ENCODE results near the gene MED25. TPM values are rescaled to one million over a fixed set of nuclear protein-coding genes. Genes with fewer than 3 reads are reported as not detected.

The MED25 gene
- total and polyA plus RNA-seq, 2 experiments from 2014 or later = 45.6 to 58.6 TPM

DNA sequence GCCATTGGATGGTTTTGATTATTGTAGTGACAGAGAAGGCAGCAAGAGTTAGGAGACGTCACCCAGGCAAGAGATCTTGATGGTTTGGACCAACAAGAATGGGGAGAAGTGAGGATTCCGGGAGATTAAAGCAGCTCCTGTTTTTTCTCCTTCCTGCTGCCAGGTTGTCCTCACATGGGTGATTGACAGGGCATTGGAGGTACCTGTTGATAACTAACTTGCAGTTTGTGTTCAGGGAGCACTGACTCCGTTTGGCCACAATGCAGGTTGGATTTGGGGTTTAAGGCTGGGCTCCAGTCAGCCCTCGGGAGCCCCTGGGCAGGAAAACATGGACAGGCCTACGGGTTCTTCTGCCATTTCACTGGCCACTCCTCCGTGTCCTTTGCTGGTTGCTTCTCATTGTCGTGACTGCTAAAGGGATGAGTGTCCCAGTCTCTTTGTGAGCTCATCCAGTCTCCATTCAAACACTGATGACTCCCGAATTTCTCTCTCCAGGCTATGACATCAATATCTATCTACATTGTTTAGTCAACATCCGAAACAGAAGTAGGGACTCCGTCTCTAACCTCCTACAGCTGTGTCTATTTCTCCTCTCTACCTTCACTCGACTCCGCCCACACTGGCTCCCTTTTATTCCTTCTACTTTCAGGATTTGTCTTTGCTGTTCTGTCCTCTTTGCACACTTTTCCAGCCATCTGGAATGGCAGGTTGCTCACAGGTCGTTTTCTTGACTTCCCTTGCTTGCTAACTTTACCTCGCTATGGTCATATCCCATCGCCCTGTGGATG lies 31.5 kb downstream of the MED25 start:
- peak overlapping the region; percentile 88 for H3K4me3 ChIP-seq
- no peaks in the 10 kb centered on the region for H3K27me3 ChIP-seq (ENCODE audit: insufficient read depth)
- no peak overlapping the region for H3K27ac Mint-ChIP-seq
- no peak for TF ChIP-seq CTCF (conservative IDR thresholded peaks at IDR 0.05; ENCODE audit: low read depth in 2 of 2)
- TF ChIP-seq ZNF114 (CRISPR knock-in tag; IDR thresholded peaks at IDR 0.05) = no peak
- TF ChIP-seq, protein P1, sequence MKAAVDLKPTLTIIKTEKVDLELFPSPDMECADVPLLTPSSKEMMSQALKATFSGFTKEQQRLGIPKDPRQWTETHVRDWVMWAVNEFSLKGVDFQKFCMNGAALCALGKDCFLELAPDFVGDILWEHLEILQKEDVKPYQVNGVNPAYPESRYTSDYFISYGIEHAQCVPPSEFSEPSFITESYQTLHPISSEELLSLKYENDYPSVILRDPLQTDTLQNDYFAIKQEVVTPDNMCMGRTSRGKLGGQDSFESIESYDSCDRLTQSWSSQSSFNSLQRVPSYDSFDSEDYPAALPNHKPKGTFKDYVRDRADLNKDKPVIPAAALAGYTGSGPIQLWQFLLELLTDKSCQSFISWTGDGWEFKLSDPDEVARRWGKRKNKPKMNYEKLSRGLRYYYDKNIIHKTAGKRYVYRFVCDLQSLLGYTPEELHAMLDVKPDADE (IDR thresholded peaks at IDR 0.05) = no peak
- TF ChIP-seq STAT1 (IDR thresholded peaks at IDR 0.05; ENCODE audit: unreplicated experiment) = no peak
- no peak for TF ChIP-seq EZH2 (IDR thresholded peaks at IDR 0.05; ENCODE audit: low read depth, unreplicated experiment)
- TF ChIP-seq JUNB (IDR thresholded peaks at IDR 0.05; ENCODE audit: unreplicated experiment) = no peak
- TF ChIP-seq, protein P2, sequence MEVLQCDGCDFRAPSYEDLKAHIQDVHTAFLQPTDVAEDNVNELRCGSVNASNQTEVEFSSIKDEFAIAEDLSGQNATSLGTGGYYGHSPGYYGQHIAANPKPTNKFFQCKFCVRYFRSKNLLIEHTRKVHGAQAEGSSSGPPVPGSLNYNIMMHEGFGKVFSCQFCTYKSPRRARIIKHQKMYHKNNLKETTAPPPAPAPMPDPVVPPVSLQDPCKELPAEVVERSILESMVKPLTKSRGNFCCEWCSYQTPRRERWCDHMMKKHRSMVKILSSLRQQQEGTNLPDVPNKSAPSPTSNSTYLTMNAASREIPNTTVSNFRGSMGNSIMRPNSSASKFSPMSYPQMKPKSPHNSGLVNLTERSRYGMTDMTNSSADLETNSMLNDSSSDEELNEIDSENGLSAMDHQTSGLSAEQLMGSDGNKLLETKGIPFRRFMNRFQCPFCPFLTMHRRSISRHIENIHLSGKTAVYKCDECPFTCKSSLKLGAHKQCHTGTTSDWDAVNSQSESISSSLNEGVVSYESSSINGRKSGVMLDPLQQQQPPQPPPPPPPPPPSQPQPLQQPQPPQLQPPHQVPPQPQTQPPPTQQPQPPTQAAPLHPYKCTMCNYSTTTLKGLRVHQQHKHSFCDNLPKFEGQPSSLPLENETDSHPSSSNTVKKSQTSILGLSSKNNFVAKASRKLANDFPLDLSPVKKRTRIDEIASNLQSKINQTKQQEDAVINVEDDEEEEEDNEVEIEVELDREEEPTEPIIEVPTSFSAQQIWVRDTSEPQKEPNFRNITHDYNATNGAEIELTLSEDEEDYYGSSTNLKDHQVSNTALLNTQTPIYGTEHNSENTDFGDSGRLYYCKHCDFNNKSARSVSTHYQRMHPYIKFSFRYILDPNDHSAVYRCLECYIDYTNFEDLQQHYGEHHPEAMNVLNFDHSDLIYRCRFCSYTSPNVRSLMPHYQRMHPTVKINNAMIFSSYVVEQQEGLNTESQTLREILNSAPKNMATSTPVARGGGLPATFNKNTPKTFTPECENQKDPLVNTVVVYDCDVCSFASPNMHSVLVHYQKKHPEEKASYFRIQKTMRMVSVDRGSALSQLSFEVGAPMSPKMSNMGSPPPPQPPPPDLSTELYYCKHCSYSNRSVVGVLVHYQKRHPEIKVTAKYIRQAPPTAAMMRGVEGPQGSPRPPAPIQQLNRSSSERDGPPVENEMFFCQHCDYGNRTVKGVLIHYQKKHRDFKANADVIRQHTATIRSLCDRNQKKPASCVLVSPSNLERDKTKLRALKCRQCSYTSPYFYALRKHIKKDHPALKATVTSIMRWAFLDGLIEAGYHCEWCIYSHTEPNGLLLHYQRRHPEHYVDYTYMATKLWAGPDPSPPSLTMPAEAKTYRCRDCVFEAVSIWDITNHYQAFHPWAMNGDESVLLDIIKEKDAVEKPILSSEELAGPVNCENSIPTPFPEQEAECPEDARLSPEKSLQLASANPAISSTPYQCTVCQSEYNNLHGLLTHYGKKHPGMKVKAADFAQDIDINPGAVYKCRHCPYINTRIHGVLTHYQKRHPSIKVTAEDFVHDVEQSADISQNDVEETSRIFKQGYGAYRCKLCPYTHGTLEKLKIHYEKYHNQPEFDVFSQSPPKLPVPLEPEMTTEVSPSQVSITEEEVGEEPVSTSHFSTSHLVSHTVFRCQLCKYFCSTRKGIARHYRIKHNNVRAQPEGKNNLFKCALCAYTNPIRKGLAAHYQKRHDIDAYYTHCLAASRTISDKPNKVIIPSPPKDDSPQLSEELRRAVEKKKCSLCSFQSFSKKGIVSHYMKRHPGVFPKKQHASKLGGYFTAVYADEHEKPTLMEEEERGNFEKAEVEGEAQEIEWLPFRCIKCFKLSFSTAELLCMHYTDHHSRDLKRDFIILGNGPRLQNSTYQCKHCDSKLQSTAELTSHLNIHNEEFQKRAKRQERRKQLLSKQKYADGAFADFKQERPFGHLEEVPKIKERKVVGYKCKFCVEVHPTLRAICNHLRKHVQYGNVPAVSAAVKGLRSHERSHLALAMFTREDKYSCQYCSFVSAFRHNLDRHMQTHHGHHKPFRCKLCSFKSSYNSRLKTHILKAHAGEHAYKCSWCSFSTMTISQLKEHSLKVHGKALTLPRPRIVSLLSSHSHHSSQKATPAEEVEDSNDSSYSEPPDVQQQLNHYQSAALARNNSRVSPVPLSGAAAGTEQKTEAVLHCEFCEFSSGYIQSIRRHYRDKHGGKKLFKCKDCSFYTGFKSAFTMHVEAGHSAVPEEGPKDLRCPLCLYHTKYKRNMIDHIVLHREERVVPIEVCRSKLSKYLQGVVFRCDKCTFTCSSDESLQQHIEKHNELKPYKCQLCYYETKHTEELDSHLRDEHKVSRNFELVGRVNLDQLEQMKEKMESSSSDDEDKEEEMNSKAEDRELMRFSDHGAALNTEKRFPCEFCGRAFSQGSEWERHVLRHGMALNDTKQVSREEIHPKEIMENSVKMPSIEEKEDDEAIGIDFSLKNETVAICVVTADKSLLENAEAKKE (CRISPR knock-in tag; IDR thresholded peaks at IDR 0.05) = no peak
- TF ChIP-seq, protein P3, sequence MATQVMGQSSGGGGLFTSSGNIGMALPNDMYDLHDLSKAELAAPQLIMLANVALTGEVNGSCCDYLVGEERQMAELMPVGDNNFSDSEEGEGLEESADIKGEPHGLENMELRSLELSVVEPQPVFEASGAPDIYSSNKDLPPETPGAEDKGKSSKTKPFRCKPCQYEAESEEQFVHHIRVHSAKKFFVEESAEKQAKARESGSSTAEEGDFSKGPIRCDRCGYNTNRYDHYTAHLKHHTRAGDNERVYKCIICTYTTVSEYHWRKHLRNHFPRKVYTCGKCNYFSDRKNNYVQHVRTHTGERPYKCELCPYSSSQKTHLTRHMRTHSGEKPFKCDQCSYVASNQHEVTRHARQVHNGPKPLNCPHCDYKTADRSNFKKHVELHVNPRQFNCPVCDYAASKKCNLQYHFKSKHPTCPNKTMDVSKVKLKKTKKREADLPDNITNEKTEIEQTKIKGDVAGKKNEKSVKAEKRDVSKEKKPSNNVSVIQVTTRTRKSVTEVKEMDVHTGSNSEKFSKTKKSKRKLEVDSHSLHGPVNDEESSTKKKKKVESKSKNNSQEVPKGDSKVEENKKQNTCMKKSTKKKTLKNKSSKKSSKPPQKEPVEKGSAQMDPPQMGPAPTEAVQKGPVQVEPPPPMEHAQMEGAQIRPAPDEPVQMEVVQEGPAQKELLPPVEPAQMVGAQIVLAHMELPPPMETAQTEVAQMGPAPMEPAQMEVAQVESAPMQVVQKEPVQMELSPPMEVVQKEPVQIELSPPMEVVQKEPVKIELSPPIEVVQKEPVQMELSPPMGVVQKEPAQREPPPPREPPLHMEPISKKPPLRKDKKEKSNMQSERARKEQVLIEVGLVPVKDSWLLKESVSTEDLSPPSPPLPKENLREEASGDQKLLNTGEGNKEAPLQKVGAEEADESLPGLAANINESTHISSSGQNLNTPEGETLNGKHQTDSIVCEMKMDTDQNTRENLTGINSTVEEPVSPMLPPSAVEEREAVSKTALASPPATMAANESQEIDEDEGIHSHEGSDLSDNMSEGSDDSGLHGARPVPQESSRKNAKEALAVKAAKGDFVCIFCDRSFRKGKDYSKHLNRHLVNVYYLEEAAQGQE (IDR thresholded peaks at IDR 0.05; ENCODE audit: unreplicated experiment) = no peak
- TF ChIP-seq ZNF331 (CRISPR knock-in tag; IDR thresholded peaks at IDR 0.05; ENCODE audit: low read depth) = no peak
- TF ChIP-seq NANOG (IDR thresholded peaks at IDR 0.05; ENCODE audit: borderline replicate concordance) = no peak
- no peak for TF ChIP-seq EZH2phosphoT487 (IDR thresholded peaks at IDR 0.05; ENCODE audit: unreplicated experiment)
- TF ChIP-seq POLR2AphosphoS5 (IDR thresholded peaks at IDR 0.05; ENCODE audit: low read depth) = no peak
- no peak for TF ChIP-seq CREB1 (CRISPR knock-in tag; IDR thresholded peaks at IDR 0.05; ENCODE audit: low read depth)
- H3K9me2 ChIP-seq (ENCODE audit: insufficient read depth) = 0 out of 2 replicates have a peak, but pooled peaks cover 3% of the 10 kb centered on the region
- peaks cover 20% of the 10 kb centered on the region for H3F3A ChIP-seq (replicated peaks; ENCODE audit: low read depth)
- peaks cover 31% of the 10 kb centered on the region for H4K20me1 ChIP-seq (replicated peaks; ENCODE audit: insufficient read depth)
- DNase-seq (ENCODE audit: low spot score) (no peak), ATAC-seq (no peak)
- no peaks in the 10 kb centered on the region; the same call in 1 of the 2 replicates for H3K36me3 ChIP-seq (ENCODE audit: insufficient read depth)
- peaks cover 10% of the 10 kb centered on the region; the same call in 2 of the 3 replicates for H3K9me3 Mint-ChIP-seq
- peak overlapping the region; percentile 78 for H3K4me3 Mint-ChIP-seq
- peaks cover 35% of the 10 kb centered on the region for H3K36me3 Mint-ChIP-seq (ENCODE audit: low read depth)
- 0 out of 2 replicates have a peak overlapping the region, but pooled peaks have one; percentile 24 for H3K27ac ChIP-seq (ENCODE audit: low read depth)
- peaks cover 21% of the 10 kb centered on the region for H3K4me1 ChIP-seq (ENCODE audit: insufficient read depth)
- peak overlapping the region; percentile 94 for H3K4me2 ChIP-seq
- peaks cover 37% of the 10 kb centered on the region for H3K79me2 ChIP-seq (replicated peaks; ENCODE audit: insufficient read depth)
- peaks cover 24% of the 10 kb centered on the region for H3K4me1 Mint-ChIP-seq
- peaks cover 19% of the 10 kb centered on the region for H3K27me3 Mint-ChIP-seq (ENCODE audit: insufficient read depth, low read depth, poor library complexity)
- peak overlapping the region; percentile 11; the same call in 1 of the 2 replicates for H2AFZ ChIP-seq

All from GM23338 (cell line).